GM12874 (cell line): ENCODE measurements around the gene DNER.

Experiments used
- TF ChIP-seq, protein P1 (sequence below): IDR thresholded peaks from 2 replicates; pipeline ENCODE4 v1.5.1; 2011; ENCODE audit warnings: low read depth, mild to moderate bottlenecking, control low read depth, low read length, moderate library complexity; ENCODE audit not compliant: insufficient read depth

The DNER gene

DNA sequence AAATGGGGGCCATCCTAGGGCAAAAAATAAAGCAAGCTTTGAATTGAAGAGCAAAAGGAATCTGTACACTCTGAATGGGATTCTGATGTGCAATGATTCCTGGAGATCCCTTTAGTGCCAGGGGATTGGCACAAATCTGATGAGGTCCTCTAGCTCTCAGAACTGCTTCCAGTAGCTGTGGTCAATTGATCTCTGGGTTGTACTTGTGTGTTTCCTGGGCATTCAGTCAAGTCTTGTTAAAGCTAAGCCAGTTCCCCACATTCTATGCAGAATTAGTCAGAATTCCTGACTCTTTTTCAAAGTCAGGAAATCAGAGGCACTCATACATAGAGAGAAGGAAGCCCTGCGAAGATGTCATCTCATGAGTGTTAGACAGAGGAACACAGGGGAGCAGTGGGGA, 161.3 kb downstream of the DNER start:
- TF ChIP-seq, protein P1, sequence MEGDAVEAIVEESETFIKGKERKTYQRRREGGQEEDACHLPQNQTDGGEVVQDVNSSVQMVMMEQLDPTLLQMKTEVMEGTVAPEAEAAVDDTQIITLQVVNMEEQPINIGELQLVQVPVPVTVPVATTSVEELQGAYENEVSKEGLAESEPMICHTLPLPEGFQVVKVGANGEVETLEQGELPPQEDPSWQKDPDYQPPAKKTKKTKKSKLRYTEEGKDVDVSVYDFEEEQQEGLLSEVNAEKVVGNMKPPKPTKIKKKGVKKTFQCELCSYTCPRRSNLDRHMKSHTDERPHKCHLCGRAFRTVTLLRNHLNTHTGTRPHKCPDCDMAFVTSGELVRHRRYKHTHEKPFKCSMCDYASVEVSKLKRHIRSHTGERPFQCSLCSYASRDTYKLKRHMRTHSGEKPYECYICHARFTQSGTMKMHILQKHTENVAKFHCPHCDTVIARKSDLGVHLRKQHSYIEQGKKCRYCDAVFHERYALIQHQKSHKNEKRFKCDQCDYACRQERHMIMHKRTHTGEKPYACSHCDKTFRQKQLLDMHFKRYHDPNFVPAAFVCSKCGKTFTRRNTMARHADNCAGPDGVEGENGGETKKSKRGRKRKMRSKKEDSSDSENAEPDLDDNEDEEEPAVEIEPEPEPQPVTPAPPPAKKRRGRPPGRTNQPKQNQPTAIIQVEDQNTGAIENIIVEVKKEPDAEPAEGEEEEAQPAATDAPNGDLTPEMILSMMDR: no peak

GRCh38 chr2:229543176-229543873, 171.0 kb downstream of the DNER start:
- TF ChIP-seq, protein P1: no peak

- TF ChIP-seq, protein P1: no peak
These were observed 174.7 kb downstream of the DNER start for GRCh38 chr2:229539628-229540027.

DNA sequence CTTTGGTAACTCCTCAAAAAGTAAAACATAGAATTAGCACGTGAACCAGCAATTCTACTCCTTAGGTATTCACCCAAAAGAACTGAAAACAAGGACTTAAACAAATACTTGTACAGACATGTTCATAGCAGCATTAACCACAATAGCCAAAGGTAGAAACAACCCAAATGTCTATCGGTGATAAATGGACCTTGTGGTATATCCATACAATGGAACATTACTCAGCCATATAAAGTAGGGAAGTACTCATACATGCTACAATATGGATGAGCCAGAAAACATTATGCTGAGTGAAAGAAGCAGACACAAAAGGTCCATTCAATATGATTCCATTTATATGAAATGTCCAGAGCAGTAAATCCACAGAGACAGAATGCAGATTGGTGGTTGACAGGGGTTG, 182.8 kb downstream of the DNER start:
- TF ChIP-seq, protein P1: no peak

DNA sequence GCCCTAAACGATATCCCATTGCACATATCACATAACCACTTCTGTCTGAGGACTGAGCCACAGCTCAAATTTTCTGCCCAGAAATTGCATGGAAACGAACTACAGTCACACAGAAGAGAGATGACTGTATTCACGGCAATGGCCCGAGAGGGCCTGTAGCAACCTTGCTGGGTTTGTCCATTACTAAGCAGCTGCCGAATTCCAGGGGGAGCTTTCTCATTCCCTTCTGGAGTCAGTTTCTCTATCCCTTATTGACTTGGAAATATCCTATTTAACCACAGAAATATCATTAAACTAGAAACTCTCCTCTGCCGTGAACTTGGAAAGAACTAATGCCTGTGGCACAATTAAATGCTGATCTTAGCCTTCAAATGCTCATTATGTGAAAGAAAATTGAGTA, 183.9 kb downstream of the DNER start:
- TF ChIP-seq, protein P1: no peak

GRCh38 chr2:229528846-229529245, 185.5 kb downstream of the DNER start:
- TF ChIP-seq, protein P1: no peak

DNA sequence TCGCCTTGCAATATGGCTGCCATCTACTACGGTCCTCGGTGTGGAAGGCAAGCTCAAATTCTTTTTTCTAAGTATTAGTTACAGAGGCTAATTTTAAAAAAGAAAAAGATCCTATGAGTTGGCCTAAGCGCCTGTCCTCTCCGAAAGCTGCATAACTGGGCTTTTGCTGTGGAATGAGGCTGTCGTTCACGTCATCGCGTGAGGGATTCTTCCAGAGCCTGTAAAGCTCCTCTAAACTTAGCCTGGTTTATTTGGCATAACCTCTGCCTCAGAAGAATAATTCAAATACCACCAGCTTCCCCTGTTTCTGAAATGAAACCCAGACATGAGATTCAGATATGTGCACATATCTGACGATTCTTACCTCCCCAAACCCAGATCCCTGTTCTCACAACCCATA, 187.4 kb downstream of the DNER start:
- TF ChIP-seq, protein P1: no peak
